Measurements from ENCODE around the gene PRR14. TPM values are rescaled to one million over a fixed set of nuclear protein-coding genes. Genes with fewer than 3 reads are reported as not detected.

PRR14 gene
- polyA plus RNA-seq, 1 of the 3 experiments (the other 2 are of a cell fraction), result 13.5 TPM

DNA sequence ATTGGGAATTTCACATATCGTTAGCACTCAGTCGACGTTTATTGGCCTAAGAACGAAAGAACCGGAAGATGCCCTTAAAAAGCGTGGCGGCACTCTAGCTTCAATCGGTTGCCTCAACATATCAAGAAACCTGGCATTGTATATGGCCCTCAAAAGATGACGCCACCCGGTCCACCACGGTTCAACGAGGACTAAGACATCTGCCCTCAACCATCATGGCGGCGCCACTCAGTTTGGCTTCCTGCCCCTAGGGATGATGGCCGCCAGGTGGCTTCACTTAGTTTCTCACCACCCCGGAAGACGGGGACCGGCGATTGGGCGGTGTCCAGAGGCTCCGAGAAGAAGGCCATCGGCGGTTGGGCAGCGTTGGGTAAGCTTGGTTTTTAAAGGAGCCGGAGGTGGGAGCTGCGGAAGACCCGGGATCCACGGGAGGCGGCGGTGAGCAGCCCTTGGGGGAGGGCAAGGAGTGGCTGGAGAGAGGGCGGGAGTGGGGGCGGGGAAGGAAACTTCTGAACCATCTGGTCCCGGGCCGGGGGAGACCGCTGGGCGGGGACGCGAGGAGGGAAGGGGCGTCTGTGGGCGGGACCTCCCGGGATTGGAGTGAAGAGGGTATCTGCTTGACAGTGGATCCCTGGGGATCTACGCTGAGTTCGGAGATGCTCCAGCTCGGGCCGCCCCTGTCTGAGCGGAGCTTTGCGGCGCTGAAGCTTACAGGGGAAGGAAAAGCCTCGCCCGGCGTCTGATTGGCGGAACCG lies at the start of gene PRR14 (continued):
- TF ChIP-seq MXI1 (IDR thresholded peaks at IDR 0.05; ENCODE audit: low read depth, low read length), result peak; percentile 57; the same call in 1 of the 2 replicates
- TF ChIP-seq NFIC (IDR thresholded peaks at IDR 0.05; ENCODE audit: borderline replicate concordance), result no peak
- TF ChIP-seq FOSL2 (IDR thresholded peaks at IDR 0.05; ENCODE audit: borderline replicate concordance, low read depth), result no peak
- TF ChIP-seq EP300 (IDR thresholded peaks at IDR 0.05; ENCODE audit: borderline replicate concordance in 1 of 2, low read depth in 1 of 2, low read length in 1 of 2), result no peak; a peak in 1 of 4 replicates
- TF ChIP-seq, protein P1, sequence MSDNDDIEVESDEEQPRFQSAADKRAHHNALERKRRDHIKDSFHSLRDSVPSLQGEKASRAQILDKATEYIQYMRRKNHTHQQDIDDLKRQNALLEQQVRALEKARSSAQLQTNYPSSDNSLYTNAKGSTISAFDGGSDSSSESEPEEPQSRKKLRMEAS (IDR thresholded peaks at IDR 0.05; ENCODE audit: low read depth), result no peak; the same call in 1 of the 2 replicates
- no peak; the same call in 1 of the 2 replicates for TF ChIP-seq POLR2AphosphoS5 (IDR thresholded peaks at IDR 0.05; ENCODE audit: low read depth, low read length)
- TF ChIP-seq GATA2 (CRISPR knock-in tag; IDR thresholded peaks at IDR 0.05), result no peak
- TF ChIP-seq, protein P2, sequence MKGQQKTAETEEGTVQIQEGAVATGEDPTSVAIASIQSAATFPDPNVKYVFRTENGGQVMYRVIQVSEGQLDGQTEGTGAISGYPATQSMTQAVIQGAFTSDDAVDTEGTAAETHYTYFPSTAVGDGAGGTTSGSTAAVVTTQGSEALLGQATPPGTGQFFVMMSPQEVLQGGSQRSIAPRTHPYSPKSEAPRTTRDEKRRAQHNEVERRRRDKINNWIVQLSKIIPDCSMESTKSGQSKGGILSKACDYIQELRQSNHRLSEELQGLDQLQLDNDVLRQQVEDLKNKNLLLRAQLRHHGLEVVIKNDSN (IDR thresholded peaks at IDR 0.05; ENCODE audit: borderline replicate concordance, low read depth), result no peak
- TF ChIP-seq RCOR1 (IDR thresholded peaks at IDR 0.05; ENCODE audit: low read length), result peak; percentile 37; the same call in 1 of the 2 replicates
- no peak for TF ChIP-seq EZH2phosphoT487 (IDR thresholded peaks at IDR 0.05; ENCODE audit: borderline replicate concordance, low read depth)
- no peak; the same call in none of the 2 replicates for TF ChIP-seq FOXM1 (IDR thresholded peaks at IDR 0.05; ENCODE audit: low read depth)
- TF ChIP-seq CHD2 (IDR thresholded peaks at IDR 0.05; ENCODE audit: low read length, partially characterized antibody), result peak; percentile 94

DNA sequence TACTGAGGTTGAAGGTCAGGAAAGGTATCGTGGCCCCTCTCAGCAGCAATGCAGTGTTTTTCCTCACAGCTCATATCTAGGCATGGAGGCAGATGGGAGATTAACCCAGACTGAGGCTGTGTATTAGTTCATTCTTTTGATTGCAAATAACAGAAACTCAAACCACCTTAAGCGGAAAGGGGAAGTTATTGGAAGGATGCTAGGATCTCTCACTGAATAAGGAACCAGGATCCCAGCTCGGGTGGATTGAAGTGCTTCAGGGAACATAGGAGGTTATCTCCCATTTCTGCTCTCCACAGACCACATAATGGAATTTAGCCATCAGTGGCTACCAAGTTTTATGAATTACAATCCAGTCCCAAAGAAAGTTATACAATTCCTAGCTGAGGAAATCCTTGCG lies 48.8 kb upstream of the PRR14 start:
- CTCF ChIA-PET, result interaction anchor here (0.6 to 1.7 kb wide), 5 partner anchors 14 to 152 kb away, joined by 3 to 4 read pairs (median 3); no protein-coding TSS in a partner anchor
- Histone ChIP-seq H3K4me3 (ENCODE audit: low read depth in 2 of 2, low read length in 1 of 2) (no peak overlapping the region), H4K20me1 (ENCODE audit: insufficient read depth) (no peaks in the 10 kb centered on the region), H3K9me2 (no peaks in the 10 kb centered on the region), H3K27ac (ENCODE audit: low read depth in 2 of 2, low read length in 1 of 2) (no peak overlapping the region), H3K4me2 (no peak overlapping the region), H3F3A (replicated peaks; ENCODE audit: insufficient read depth) (peaks cover 4% of the 10 kb centered on the region), H3K9me3 (no peaks in the 10 kb centered on the region), H3K9ac (no peak overlapping the region), H2AFZ (ENCODE audit: low read depth) (no peak overlapping the region), H3K27me3 (ENCODE audit: insufficient read depth) (no peaks in the 10 kb centered on the region), H3K36me3 (replicated peaks in 1 of 2; ENCODE audit: control insufficient read depth in 1 of 2, insufficient read depth in 2 of 2, low read length in 1 of 2) (peaks cover 21 to 22% of the 10 kb centered on the region in 2 experiments), H3K4me1 (ENCODE audit: control insufficient read depth in 1 of 2, insufficient read depth in 2 of 2, low read depth in 1 of 2, low read length in 1 of 2) (no peaks in the 10 kb centered on the region), H3K79me2 (ENCODE audit: insufficient read depth) (no peaks in the 10 kb centered on the region)
- 95% methylated on average over 4 of the region's 4 CpGs for WGBS (ENCODE audit: low lambda C conversion rate)
- no peak for DNase-seq
- TF ChIP-seq, protein P3, sequence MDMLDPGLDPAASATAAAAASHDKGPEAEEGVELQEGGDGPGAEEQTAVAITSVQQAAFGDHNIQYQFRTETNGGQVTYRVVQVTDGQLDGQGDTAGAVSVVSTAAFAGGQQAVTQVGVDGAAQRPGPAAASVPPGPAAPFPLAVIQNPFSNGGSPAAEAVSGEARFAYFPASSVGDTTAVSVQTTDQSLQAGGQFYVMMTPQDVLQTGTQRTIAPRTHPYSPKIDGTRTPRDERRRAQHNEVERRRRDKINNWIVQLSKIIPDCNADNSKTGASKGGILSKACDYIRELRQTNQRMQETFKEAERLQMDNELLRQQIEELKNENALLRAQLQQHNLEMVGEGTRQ (IDR thresholded peaks at IDR 0.05; ENCODE audit: borderline replicate concordance, low read depth, low read length), result no peak
- TF ChIP-seq CHD2 (IDR thresholded peaks at IDR 0.05; ENCODE audit: low read length, partially characterized antibody), result no peak
- TF ChIP-seq JUND (IDR thresholded peaks at IDR 0.05), result no peak
- no peak for TF ChIP-seq MXI1 (IDR thresholded peaks at IDR 0.05; ENCODE audit: low read depth, low read length)
- TF ChIP-seq TCF12 (IDR thresholded peaks at IDR 0.05), result no peak
- TF ChIP-seq, protein P1 (IDR thresholded peaks at IDR 0.05; ENCODE audit: low read depth), result no peak
- TF ChIP-seq YY1 (IDR thresholded peaks at IDR 0.05; ENCODE audit: low read depth), result no peak
- TF ChIP-seq TEAD4 (IDR thresholded peaks at IDR 0.05; ENCODE audit: borderline replicate concordance, insufficient read depth), result no peak
- no peak for TF ChIP-seq FOSL2 (IDR thresholded peaks at IDR 0.05; ENCODE audit: borderline replicate concordance, low read depth)
- TF ChIP-seq GATA2 (CRISPR knock-in tag; IDR thresholded peaks at IDR 0.05), result no peak
- no peak for TF ChIP-seq SIN3A (IDR thresholded peaks at IDR 0.05; ENCODE audit: borderline replicate concordance, low read depth, low read length)
- TF ChIP-seq RCOR1 (IDR thresholded peaks at IDR 0.05; ENCODE audit: low read length), result no peak
- POLR2A ChIA-PET, result interaction anchor here (1.4 kb wide), 1 partner anchor 8 kb away, joined by 4 read pairs; the partner anchor contains the start of gene ZNF689

Data from SK-N-SH (cell line).